Mucosa of rectum (tissue), 2 donors: ENCODE measurements around the gene ARL4A.

Source experiments
- H3K27ac ChIP-seq, 2 donors: one replicate each; pipeline ENCODE4 v1.7.0; 2013; ENCODE audit warnings: inconsistent platforms in 2 of 2, low read depth in 2 of 2, low read length in 2 of 2
- H3K27me3 ChIP-seq, 2 donors: one replicate each; pipeline ENCODE4 v1.7.0; 2013; ENCODE audit warnings: low read length in 2 of 2; ENCODE audit not compliant: control insufficient read depth in 2 of 2, insufficient read depth in 2 of 2
- H3K36me3 ChIP-seq, 2 donors: one replicate each; pipeline ENCODE4 v1.7.0; 2013; ENCODE audit warnings: low read length in 2 of 2; ENCODE audit not compliant: control insufficient read depth in 2 of 2, insufficient read depth in 2 of 2
- H3K4me1 ChIP-seq, 2 donors: one replicate each; pipeline ENCODE4 v1.7.0; 2013; ENCODE audit warnings: low read length in 2 of 2, mild to moderate bottlenecking in 1 of 2; ENCODE audit not compliant: control insufficient read depth in 2 of 2, insufficient read depth in 2 of 2
- H3K4me3 ChIP-seq, 2 donors: one replicate each; pipeline ENCODE4 v1.7.0; 2013; ENCODE audit warnings: low read length in 2 of 2
- H3K9ac ChIP-seq, 2 donors: one replicate each; pipeline ENCODE4 v1.7.0; 2013; ENCODE audit warnings: low read length in 2 of 2, low read depth in 1 of 2, mild to moderate bottlenecking in 1 of 2
- H3K9me3 ChIP-seq, 2 donors: one replicate each; pipeline ENCODE4 v1.7.0; 2013; ENCODE audit warnings: low read length in 2 of 2; ENCODE audit not compliant: control insufficient read depth in 2 of 2
- donor health status: healthy.
- donor health status: Normal muscosa, but diverticular disease.

Gene ARL4A

GRCh38 chr7:12713625-12714378 is 26.4 kb downstream of the ARL4A start:
- Histone ChIP-seq H3K27me3 (no peaks in the 10 kb centered on the region), H3K9me3 (no peaks in the 10 kb centered on the region), H3K4me1 (peaks cover 19 to 42% of the 10 kb centered on the region in 2 donors), H3K4me3 (no peak overlapping the region), H3K9ac (peak overlapping the region in 1 of 2 donors; percentile 29), H3K27ac (peak overlapping the region; percentile 60 to 62), H3K36me3 (no peaks in the 10 kb centered on the region)

DNA sequence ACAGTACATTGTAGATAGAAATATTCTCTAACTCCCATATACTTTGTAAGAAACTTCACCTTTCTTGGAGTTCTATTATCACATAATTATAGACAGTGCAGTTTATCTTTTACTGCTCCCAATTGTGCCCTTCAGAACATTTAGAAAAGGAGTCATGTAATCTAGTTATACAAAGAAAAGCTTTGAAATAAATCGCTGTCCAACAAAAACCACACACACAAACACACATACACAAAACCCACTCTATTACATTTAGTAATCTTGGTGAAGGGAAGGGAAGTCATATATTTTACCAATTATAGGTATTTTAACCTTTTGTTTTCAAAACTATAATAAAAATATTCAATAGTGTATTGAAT is 26.9 kb downstream of the ARL4A start:
- H3K4me1 ChIP-seq: peaks cover 19 to 42% of the 10 kb centered on the region in 2 donors
- no peak overlapping the region for H3K4me3 ChIP-seq
- H3K9ac ChIP-seq: peak overlapping the region in 1 of 2 donors; percentile 29
- H3K9me3 ChIP-seq: no peaks in the 10 kb centered on the region
- peak overlapping the region; percentile 60 to 62 for H3K27ac ChIP-seq
- H3K36me3 ChIP-seq: no peaks in the 10 kb centered on the region
- H3K27me3 ChIP-seq: no peaks in the 10 kb centered on the region

GRCh38 chr7:12715372-12716133 is 28.1 kb downstream of the ARL4A start:
- peaks cover 19 to 42% of the 10 kb centered on the region in 2 donors for H3K4me1 ChIP-seq
- no peaks in the 10 kb centered on the region for H3K27me3 ChIP-seq
- no peaks in the 10 kb centered on the region for H3K9me3 ChIP-seq
- H3K9ac ChIP-seq: peak overlapping the region; percentile 53 to 73
- H3K4me3 ChIP-seq: peak overlapping the region; percentile 61 to 76
- no peaks in the 10 kb centered on the region for H3K36me3 ChIP-seq
- peak overlapping the region; percentile 82 to 84 for H3K27ac ChIP-seq

- H3K27ac ChIP-seq: peak overlapping the region; percentile 82 to 84
- peak overlapping the region; percentile 53 to 73 for H3K9ac ChIP-seq
These were observed 28.8 kb downstream of the ARL4A start for GRCh38 chr7:12716134-12716681.

GRCh38 chr7:12716722-12717121 is 29.3 kb downstream of the ARL4A start:
- H3K4me1 ChIP-seq: peaks cover 19 to 34% of the 10 kb centered on the region in 2 donors
- H3K9me3 ChIP-seq: no peaks in the 10 kb centered on the region
- no peak overlapping the region for H3K4me3 ChIP-seq
- no peaks in the 10 kb centered on the region for H3K36me3 ChIP-seq
- no peak overlapping the region for H3K27ac ChIP-seq
- no peaks in the 10 kb centered on the region for H3K27me3 ChIP-seq
- H3K9ac ChIP-seq: no peak overlapping the region

More at GRCh38 chr7:12716134-12716681, 28.8 kb downstream of the ARL4A start:
- peaks cover 19 to 35% of the 10 kb centered on the region in 2 donors for H3K4me1 ChIP-seq
- H3K9me3 ChIP-seq: no peaks in the 10 kb centered on the region
- H3K27me3 ChIP-seq: no peaks in the 10 kb centered on the region
- H3K36me3 ChIP-seq: no peaks in the 10 kb centered on the region
- peak overlapping the region in 1 of 2 donors; percentile 76 for H3K4me3 ChIP-seq

GRCh38 chr7:12719141-12719919 is 31.9 kb downstream of the ARL4A start:
- H3K9ac ChIP-seq: no peak overlapping the region
- no peaks in the 10 kb centered on the region for H3K36me3 ChIP-seq
- peaks cover 12 to 17% of the 10 kb centered on the region in 2 donors for H3K4me1 ChIP-seq
- no peak overlapping the region for H3K4me3 ChIP-seq
- no peaks in the 10 kb centered on the region for H3K9me3 ChIP-seq
- peak overlapping the region in 1 of 2 donors; percentile 53 for H3K27ac ChIP-seq
- no peaks in the 10 kb centered on the region for H3K27me3 ChIP-seq

GRCh38 chr7:12719981-12720865 is 32.8 kb downstream of the ARL4A start:
- no peak overlapping the region for H3K9ac ChIP-seq
- no peaks in the 10 kb centered on the region for H3K36me3 ChIP-seq
- H3K4me1 ChIP-seq: peaks cover 11 to 12% of the 10 kb centered on the region in 2 donors
- no peak overlapping the region for H3K4me3 ChIP-seq
- H3K27ac ChIP-seq: peak overlapping the region in 1 of 2 donors; percentile 53
- H3K9me3 ChIP-seq: no peaks in the 10 kb centered on the region
- no peaks in the 10 kb centered on the region for H3K27me3 ChIP-seq

DNA sequence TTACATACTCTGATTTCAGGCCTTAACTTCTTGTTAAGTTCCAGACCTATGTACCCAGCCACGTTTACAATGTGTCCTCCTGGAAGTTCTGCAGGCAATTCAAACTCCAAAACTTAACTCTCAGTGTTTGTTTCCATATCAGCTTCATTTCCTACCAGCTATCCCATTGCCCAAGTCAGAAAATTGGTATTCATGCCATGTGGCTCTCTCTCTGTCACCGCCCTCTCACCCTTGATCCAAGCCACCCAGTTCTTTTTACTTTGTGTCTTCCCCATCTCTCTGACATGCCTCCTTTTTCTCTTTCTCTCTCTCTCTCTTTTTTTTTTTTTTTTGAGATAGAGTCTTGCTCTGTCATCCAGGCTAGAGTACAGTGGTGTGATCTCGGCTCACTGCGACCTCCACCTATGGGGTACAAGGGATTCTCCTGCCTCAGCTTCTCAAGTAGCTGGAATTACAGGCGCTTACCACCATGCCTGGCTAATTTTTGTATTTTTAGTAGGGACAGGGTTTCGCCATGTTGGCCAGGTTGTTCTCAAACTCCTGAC is 33.9 kb downstream of the ARL4A start:
- Histone ChIP-seq H3K27me3 (no peaks in the 10 kb centered on the region), H3K4me3 (no peak overlapping the region), H3K4me1 (peaks cover 3 to 4% of the 10 kb centered on the region in 2 donors), H3K27ac (no peak overlapping the region), H3K9ac (no peak overlapping the region), H3K9me3 (no peaks in the 10 kb centered on the region), H3K36me3 (no peaks in the 10 kb centered on the region)

DNA sequence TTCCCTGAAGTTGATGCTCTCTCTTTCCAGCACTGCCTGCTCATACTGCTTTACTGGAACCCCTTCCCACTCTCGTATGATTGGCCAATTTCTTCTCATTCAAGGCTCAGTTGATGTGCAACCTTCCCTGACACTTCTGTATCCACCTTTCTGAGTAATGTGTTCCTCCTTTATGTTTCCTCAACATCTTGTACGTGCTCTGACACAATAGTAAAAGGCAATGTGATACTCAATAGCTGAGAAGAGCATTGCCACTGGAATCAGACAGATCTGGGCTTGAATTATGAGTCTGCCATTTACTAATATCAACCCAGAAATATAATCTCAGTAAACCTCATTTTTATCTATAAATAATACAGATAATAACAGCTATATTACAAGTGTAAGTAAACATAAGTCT is 34.7 kb downstream of the ARL4A start:
- Histone ChIP-seq H3K9me3 (no peaks in the 10 kb centered on the region), H3K27ac (no peak overlapping the region), H3K4me1 (no peaks in the 10 kb centered on the region), H3K27me3 (no peaks in the 10 kb centered on the region), H3K36me3 (no peaks in the 10 kb centered on the region), H3K9ac (no peak overlapping the region), H3K4me3 (no peak overlapping the region)
